BJ (cell line): ENCODE measurements around the gene TEP1. TPM values are rescaled to one million over a fixed set of nuclear protein-coding genes. Genes with fewer than 3 reads are reported as not detected.
A peak's percentile ranks its signal among the peaks of the same experiment; 100 is the strongest.

ENCODE experiments used
- CTCF ChIA-PET: fragments of 350-600 bp; formaldehyde crosslinking; extraction: SDS; loops from one replicate; lab custom pipeline; 2021; ENCODE audit warnings: antibody characterized with exemption, inconsistent platforms; lab: Yijun Ruan, JAX
- POLR2A ChIA-PET: fragments of 300-600 bp; sonication (Branson Sonifier 250); formaldehyde crosslinking; extraction: SDS; loops from one replicate; lab custom pipeline; 2021; ENCODE audit warnings: antibody characterized with exemption; lab: Charles Lee
- DNase-seq: peaks from one replicate; pipeline ENCODE4 v3.0.0-alpha.2; 2011; ENCODE audit warnings: low read depth
- H3K27me3 ChIP-seq: 2 replicates; pipeline ENCODE4 v1.6.0; 2011; ENCODE audit warnings: low read length; ENCODE audit not compliant: control insufficient read depth, insufficient read depth
- H3K36me3 ChIP-seq: 2 replicates; pipeline ENCODE4 v1.5.1; 2011; ENCODE audit warnings: low read length; ENCODE audit not compliant: control insufficient read depth, insufficient read depth
- H3K4me3 ChIP-seq: 2 replicates; pipeline ENCODE4 v1.5.1; 2011; ENCODE audit warnings: low read depth, mild to moderate bottlenecking, control low read depth, low read length
- polyA minus RNA-seq: library from RNA; depleted of rRNA, polyadenylated mRNA; stranded (reverse); fragments of >200 nt; gene quantifications from 2 replicates; pipeline ENCODE4 v1.2.3, GENCODE V29; 2011; rRNA and poly(A)+ RNA removed
- polyA plus RNA-seq: library from polyadenylated mRNA; depleted of rRNA; stranded (reverse); fragments of >200 nt; gene quantifications from 2 replicates; pipeline ENCODE4 v1.2.3, GENCODE V29; 2011; rRNA removed
- TF ChIP-seq, protein P1 (sequence below): IDR thresholded peaks from 2 replicates; pipeline ENCODE4 v1.5.1; 2011; ENCODE audit warnings: low read depth, mild to moderate bottlenecking, control low read depth, inconsistent platforms, low read length, moderate library complexity; ENCODE audit not compliant: insufficient read depth

The TEP1 gene
- polyA plus RNA-seq (12.2 and 12.7 TPM in 2 replicates), polyA minus RNA-seq (15.1 and 21.1 TPM in 2 replicates)

DNA sequence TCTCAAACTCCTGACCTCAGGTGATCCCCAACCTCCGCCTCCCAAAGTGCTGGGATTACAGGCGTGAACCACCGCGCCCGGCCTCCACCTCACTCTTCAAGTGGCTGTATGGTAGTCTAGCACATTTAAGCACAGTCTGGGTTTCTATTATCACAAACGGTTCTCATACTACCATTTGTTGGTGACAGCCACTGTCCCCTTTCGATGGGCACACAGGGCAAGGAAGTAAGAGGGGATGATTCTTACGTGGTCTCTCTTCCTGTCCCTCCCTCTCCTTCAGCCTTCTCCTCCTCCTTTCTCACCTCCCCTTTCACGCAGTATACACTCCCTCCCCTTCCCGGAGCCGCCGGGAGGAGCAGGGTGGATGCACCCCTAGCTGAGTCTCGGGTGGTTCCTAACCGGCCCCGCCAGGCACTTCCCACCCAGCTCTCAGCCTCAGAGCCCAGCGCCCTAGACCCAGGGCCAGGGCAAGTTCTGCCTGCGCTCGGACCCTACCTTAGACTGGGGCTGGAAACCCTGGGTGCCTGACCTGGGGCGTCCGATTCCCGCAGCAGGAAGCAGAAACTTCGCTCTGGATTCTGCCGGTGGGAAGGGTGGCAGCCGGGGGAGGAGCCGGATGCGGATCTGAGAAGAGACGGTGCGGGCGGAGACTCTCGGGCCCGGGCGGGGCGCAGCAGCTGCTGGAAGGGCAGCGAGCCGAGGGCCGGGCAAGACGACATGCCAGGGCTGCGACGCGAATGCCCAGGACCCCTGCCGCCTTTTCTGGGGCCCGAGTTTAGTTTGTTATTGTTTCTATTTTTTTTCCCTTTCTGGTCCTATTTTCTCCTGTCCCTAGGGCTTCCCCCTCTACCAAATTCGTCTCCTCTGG, at the start of gene TEP1:
Gene TEP1, minus strand, starts transcription at position 626 of the 868 bp plus-strand sequence. CDS start 5,062 bp downstream, outside the sequence.
- POLR2A ChIA-PET, result no interaction called here

DNA sequence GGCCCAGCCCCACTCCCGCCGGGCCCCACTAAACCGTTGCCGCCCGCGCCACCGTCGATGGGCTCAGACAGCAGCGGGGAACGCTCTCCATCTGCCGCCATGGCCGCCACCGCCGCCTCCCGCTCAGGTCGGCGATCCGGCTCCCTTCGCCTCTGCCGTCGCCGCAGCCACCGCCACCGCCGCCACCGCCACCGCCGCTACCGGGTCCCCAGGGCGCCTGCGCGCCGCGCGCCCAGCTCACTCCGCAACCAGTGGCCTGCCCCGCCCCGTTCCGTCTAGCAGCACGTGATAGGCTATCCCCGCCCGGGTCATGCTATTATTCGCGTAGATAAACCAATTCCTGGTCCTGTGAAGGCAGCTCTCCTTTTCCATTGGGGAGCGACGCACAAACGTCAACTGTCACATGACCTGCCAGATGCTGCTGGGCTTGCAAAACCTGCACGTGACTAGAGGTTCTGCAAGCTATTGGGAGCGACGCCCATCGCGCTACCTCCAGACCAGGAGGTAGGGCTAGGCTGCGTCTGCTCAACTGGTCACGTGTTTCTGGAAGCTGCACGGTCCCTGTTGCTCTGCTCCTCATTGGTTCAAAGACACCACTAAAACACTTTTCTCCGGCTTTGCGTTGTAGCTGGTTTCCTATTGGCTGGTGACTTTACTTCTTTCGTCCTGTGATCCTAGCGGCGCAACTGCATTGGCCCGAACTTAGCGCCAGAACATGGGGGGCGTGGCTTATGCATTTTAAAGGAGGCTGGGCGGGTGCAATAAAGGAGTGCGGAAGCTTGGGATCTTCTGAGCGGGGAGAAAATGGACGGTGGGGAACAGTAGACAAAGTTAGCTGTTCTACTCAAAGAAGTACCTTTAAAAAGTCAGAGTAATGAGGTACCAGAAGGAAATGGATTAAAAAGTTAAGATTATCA, 48.2 kb upstream of the TEP1 start, which contains the start of gene PIP4P1:
Gene PIP4P1, minus strand, starts transcription at position 210 of the 917 bp plus-strand sequence. Its CDS starts 109 bp downstream, at position 101.
- DNase-seq, result peak; percentile 100
- peaks cover 20% of the 10 kb centered on the region for H3K36me3 ChIP-seq
- CTCF ChIA-PET, result interaction anchor here (1.0 to 2.0 kb wide), 2 partner anchors 37 to 46 kb away, joined by 3 to 10 read pairs; no protein-coding TSS in a partner anchor
- POLR2A ChIA-PET, result interaction anchor here (0.8 to 1.2 kb wide), 3 partner anchors 8 to 221 kb away, joined by 3 to 5 read pairs (median 5); partner anchors contain the start of genes PARP2 and PNP
- TF ChIP-seq, protein P1, sequence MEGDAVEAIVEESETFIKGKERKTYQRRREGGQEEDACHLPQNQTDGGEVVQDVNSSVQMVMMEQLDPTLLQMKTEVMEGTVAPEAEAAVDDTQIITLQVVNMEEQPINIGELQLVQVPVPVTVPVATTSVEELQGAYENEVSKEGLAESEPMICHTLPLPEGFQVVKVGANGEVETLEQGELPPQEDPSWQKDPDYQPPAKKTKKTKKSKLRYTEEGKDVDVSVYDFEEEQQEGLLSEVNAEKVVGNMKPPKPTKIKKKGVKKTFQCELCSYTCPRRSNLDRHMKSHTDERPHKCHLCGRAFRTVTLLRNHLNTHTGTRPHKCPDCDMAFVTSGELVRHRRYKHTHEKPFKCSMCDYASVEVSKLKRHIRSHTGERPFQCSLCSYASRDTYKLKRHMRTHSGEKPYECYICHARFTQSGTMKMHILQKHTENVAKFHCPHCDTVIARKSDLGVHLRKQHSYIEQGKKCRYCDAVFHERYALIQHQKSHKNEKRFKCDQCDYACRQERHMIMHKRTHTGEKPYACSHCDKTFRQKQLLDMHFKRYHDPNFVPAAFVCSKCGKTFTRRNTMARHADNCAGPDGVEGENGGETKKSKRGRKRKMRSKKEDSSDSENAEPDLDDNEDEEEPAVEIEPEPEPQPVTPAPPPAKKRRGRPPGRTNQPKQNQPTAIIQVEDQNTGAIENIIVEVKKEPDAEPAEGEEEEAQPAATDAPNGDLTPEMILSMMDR, result no peak
- H3K4me3 ChIP-seq, result peak within 1 kb of the TSS; percentile 94
- H3K27me3 ChIP-seq, result peaks cover 1% of the 10 kb centered on the region; the same call in 1 of the 2 replicates

More for the DNA sequence above, at the start of gene TEP1:
- H3K36me3 ChIP-seq, result no peaks in the 10 kb centered on the region; the same call in 1 of the 2 replicates
- DNase-seq, result peak; percentile 34
- peak within 1 kb of the TSS; percentile 67 for H3K4me3 ChIP-seq
- no peaks in the 10 kb centered on the region for H3K27me3 ChIP-seq
- CTCF ChIA-PET, result interaction anchor here (0.7 to 3.8 kb wide), 11 partner anchors 9 to 197 kb away, joined by 3 to 25 read pairs (median 11); partner anchors contain the start of genes APEX1, KLHL33 and OSGEP
- TF ChIP-seq, protein P1, result no peak

DNA sequence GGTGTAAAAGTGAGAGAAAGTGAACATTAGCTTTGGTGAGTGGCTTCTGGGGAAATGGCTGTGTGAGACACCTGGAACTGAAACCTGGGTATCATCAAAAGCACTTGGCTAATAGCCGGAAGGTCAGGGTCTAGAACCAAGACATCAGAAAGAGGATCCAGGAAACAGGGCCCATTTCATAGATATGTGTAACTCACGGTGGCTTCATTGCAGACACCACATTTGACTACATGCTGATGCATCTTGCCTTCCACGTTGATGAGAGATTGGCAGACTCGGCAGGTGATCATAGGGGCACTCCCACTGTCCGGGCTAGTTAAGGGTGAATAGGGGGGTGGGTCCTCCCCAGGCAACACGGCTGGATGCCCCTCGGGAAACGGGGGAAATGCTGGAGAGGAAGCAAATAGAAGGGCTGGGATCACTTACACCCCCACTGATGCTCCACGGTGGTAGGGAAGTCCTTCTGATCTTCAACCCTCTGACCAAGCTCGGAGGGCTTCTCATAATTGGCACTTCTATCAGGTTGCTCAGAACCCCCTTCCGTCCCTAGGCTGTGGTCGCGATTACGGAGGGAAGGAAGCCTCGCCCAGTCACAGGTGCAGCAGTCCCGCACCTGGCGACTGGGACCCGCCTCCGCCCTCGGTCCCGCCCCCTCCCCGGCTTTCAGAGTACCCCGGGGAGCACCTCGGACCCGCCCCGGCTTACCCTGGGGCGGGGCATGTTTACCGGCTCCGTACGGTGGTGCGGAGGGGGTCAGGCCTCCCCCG, 47.3 kb upstream of the TEP1 start:
- POLR2A ChIA-PET, result interaction anchor here (0.8 to 1.2 kb wide), 2 partner anchors 9 to 221 kb away, joined by 3 to 5 read pairs; partner anchors contain the start of gene PNP
- no peak for DNase-seq
- TF ChIP-seq, protein P1, result no peak

DNA sequence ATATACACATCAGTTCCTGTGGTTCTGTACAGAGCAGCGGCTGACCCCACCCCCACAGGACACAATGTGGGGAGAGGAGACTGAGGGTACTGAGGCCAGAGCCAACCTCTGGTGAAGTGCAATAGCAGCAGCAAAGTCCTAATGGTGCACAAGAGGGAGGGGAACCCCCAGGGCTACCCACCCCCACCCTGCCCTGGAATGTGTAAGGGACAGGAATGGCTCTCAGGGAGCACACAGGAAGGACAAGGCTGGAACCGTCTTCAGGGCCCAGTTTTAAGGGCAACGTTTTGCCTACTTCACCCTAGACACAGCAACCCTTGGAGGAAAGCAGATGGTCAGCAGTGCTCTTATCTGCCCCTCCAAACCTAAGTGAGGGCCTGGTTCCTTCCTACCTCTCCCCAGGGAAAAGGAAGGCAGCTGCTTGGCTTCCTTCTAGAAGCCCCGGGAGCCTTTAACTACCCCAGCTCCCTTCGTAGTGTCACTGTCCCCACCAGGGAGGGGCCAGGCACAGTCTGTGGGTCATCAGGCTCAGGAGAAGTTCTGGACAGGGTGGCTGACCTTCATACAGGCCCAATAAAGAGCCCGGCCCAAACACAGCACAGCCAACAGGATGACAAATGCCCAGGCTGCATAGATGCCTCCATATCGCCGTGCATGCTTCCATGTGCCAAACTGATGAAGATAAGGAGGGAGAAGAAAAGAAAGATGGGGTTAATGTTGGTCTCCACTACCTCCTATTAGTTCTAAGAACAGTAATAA, 44.9 kb upstream of the TEP1 start:
- POLR2A ChIA-PET, result no interaction called here
- Histone ChIP-seq H3K27me3 (no peaks in the 10 kb centered on the region), H3K4me3 (no peak overlapping the region), H3K36me3 (peaks cover 20% of the 10 kb centered on the region)
- TF ChIP-seq, protein P1, result no peak
- CTCF ChIA-PET, result no interaction called here
- no peak for DNase-seq

More for the DNA sequence above, 47.3 kb upstream of the TEP1 start:
- Histone ChIP-seq H3K4me3 (peak overlapping the region; percentile 94), H3K27me3 (peaks cover 1% of the 10 kb centered on the region; the same call in 1 of the 2 replicates), H3K36me3 (peaks cover 20% of the 10 kb centered on the region)
- CTCF ChIA-PET, result interaction anchor here (2.0 kb wide), 1 partner anchor 45 kb away, joined by 10 read pairs; no protein-coding TSS in a partner anchor
